Neuron (in vitro differentiated cells): ENCODE data around the gene LCN9.

Experiments used
- H2AFZ ChIP-seq: one replicate; pipeline ENCODE4 v1.6.1; 2013; ENCODE audit warnings: low read depth, mild to moderate bottlenecking, inconsistent platforms, low read length, moderate library complexity
- H3K27me3 ChIP-seq: one replicate; pipeline ENCODE4 v1.6.1; 2013; ENCODE audit warnings: low read length; ENCODE audit not compliant: insufficient read depth
- H3K36me3 ChIP-seq: one replicate; pipeline ENCODE4 v1.6.1; 2013; ENCODE audit warnings: low read length; ENCODE audit not compliant: insufficient read depth
- H3K4me1 ChIP-seq: one replicate; pipeline ENCODE4 v1.6.1; 2013; ENCODE audit warnings: low read length; ENCODE audit not compliant: insufficient read depth
- H3K4me3 ChIP-seq: 2 replicates; pipeline ENCODE4 v1.5.1; 2013; ENCODE audit warnings: mild to moderate bottlenecking, low read length, moderate library complexity
- H3K9me3 ChIP-seq: one replicate; pipeline ENCODE4 v1.6.1; 2013; ENCODE audit warnings: low read length

Gene LCN9

GRCh38 chr9:135689011-135689410 lies 25.9 kb downstream of the LCN9 start:
- no peaks in the 10 kb centered on the region for H3K9me3 ChIP-seq
- no peaks in the 10 kb centered on the region for H3K4me1 ChIP-seq
- no peak overlapping the region for H2AFZ ChIP-seq
- peaks cover 36% of the 10 kb centered on the region for H3K27me3 ChIP-seq
- H3K4me3 ChIP-seq, result no peak overlapping the region
- no peaks in the 10 kb centered on the region for H3K36me3 ChIP-seq

- H2AFZ ChIP-seq, result no peak overlapping the region
- H3K4me3 ChIP-seq, result no peak overlapping the region
- H3K9me3 ChIP-seq, result no peaks in the 10 kb centered on the region
- H3K36me3 ChIP-seq, result no peaks in the 10 kb centered on the region
- H3K27me3 ChIP-seq, result peaks cover 45% of the 10 kb centered on the region
- no peaks in the 10 kb centered on the region for H3K4me1 ChIP-seq
These were observed 27.9 kb downstream of the LCN9 start for GRCh38 chr9:135690836-135691570.

GRCh38 chr9:135692410-135692809 lies 29.3 kb downstream of the LCN9 start:
- no peak overlapping the region for H2AFZ ChIP-seq
- H3K36me3 ChIP-seq, result no peaks in the 10 kb centered on the region
- no peaks in the 10 kb centered on the region for H3K9me3 ChIP-seq
- no peaks in the 10 kb centered on the region for H3K4me1 ChIP-seq
- H3K27me3 ChIP-seq, result peaks cover 48% of the 10 kb centered on the region
- no peak overlapping the region for H3K4me3 ChIP-seq

- Histone ChIP-seq H3K4me1 (no peaks in the 10 kb centered on the region), H3K36me3 (no peaks in the 10 kb centered on the region), H3K27me3 (peaks cover 48% of the 10 kb centered on the region)
These were observed 30.2 kb downstream of the LCN9 start for GRCh38 chr9:135693265-135693664.

GRCh38 chr9:135693771-135694170 lies 30.7 kb downstream of the LCN9 start:
- H3K4me3 ChIP-seq, result no peak overlapping the region
- no peaks in the 10 kb centered on the region for H3K36me3 ChIP-seq
- H3K4me1 ChIP-seq, result no peaks in the 10 kb centered on the region
- peaks cover 47% of the 10 kb centered on the region for H3K27me3 ChIP-seq
- H3K9me3 ChIP-seq, result no peaks in the 10 kb centered on the region
- H2AFZ ChIP-seq, result no peak overlapping the region

More at GRCh38 chr9:135693265-135693664, 30.2 kb downstream of the LCN9 start:
- Histone ChIP-seq H3K4me3 (no peak overlapping the region), H2AFZ (no peak overlapping the region), H3K9me3 (no peaks in the 10 kb centered on the region)

GRCh38 chr9:135694414-135694813 lies 31.3 kb downstream of the LCN9 start:
- Histone ChIP-seq H3K27me3 (peaks cover 44% of the 10 kb centered on the region), H3K9me3 (no peaks in the 10 kb centered on the region), H3K4me3 (no peak overlapping the region), H3K4me1 (no peaks in the 10 kb centered on the region), H2AFZ (no peak overlapping the region), H3K36me3 (no peaks in the 10 kb centered on the region)

- no peak overlapping the region for H3K4me3 ChIP-seq
- no peaks in the 10 kb centered on the region for H3K36me3 ChIP-seq
- no peak overlapping the region for H2AFZ ChIP-seq
- no peaks in the 10 kb centered on the region for H3K4me1 ChIP-seq
- H3K27me3 ChIP-seq, result peaks cover 49% of the 10 kb centered on the region
- no peaks in the 10 kb centered on the region for H3K9me3 ChIP-seq
These were observed 31.9 kb downstream of the LCN9 start for GRCh38 chr9:135695036-135695435.

- Histone ChIP-seq H2AFZ (no peak overlapping the region), H3K4me3 (no peak overlapping the region), H3K27me3 (peaks cover 51% of the 10 kb centered on the region), H3K9me3 (no peaks in the 10 kb centered on the region), H3K4me1 (no peaks in the 10 kb centered on the region), H3K36me3 (no peaks in the 10 kb centered on the region)
These were observed 32.5 kb downstream of the LCN9 start for GRCh38 chr9:135695642-135696041.

- Histone ChIP-seq H3K4me3 (no peak overlapping the region), H2AFZ (no peak overlapping the region), H3K36me3 (no peaks in the 10 kb centered on the region), H3K9me3 (no peaks in the 10 kb centered on the region), H3K27me3 (peaks cover 47% of the 10 kb centered on the region), H3K4me1 (no peaks in the 10 kb centered on the region)
These were observed 33.3 kb downstream of the LCN9 start for GRCh38 chr9:135696446-135696845.

- Histone ChIP-seq H3K36me3 (no peaks in the 10 kb centered on the region), H3K27me3 (peaks cover 45% of the 10 kb centered on the region), H3K4me1 (no peaks in the 10 kb centered on the region), H2AFZ (no peak overlapping the region), H3K9me3 (no peaks in the 10 kb centered on the region), H3K4me3 (no peak overlapping the region)
These were observed 34.1 kb downstream of the LCN9 start for GRCh38 chr9:135697226-135697625.

GRCh38 chr9:135698236-135698635 lies 35.1 kb downstream of the LCN9 start:
- no peak overlapping the region for H3K4me3 ChIP-seq
- H3K36me3 ChIP-seq, result no peaks in the 10 kb centered on the region

GRCh38 chr9:135698767-135699166 lies 35.7 kb downstream of the LCN9 start:
- no peak overlapping the region for H3K4me3 ChIP-seq
- H3K27me3 ChIP-seq, result peaks cover 43% of the 10 kb centered on the region
- H3K36me3 ChIP-seq, result no peaks in the 10 kb centered on the region
- H3K4me1 ChIP-seq, result no peaks in the 10 kb centered on the region
- H3K9me3 ChIP-seq, result no peaks in the 10 kb centered on the region
- no peak overlapping the region for H2AFZ ChIP-seq

More at GRCh38 chr9:135698236-135698635, 35.1 kb downstream of the LCN9 start:
- Histone ChIP-seq H3K4me1 (no peaks in the 10 kb centered on the region), H3K9me3 (no peaks in the 10 kb centered on the region), H3K27me3 (peaks cover 43% of the 10 kb centered on the region), H2AFZ (no peak overlapping the region)

GRCh38 chr9:135699440-135699839 lies 36.3 kb downstream of the LCN9 start, which contains the start of gene SOHLH1:
TSS of gene SOHLH1 (minus strand) at chr9:135699481. CDS start at chr9:135699467, 14 bp downstream.
- Histone ChIP-seq H3K4me3 (no peak within 1 kb of the TSS), H3K27me3 (peaks cover 46% of the 10 kb centered on the region), H3K4me1 (no peaks in the 10 kb centered on the region), H2AFZ (no peak within 1 kb of the TSS), H3K9me3 (no peaks in the 10 kb centered on the region), H3K36me3 (no peaks in the 10 kb centered on the region)

GRCh38 chr9:135700525-135700924 lies 37.4 kb downstream of the LCN9 start:
- H3K27me3 ChIP-seq, result peaks cover 47% of the 10 kb centered on the region
- no peaks in the 10 kb centered on the region for H3K4me1 ChIP-seq
- H3K36me3 ChIP-seq, result no peaks in the 10 kb centered on the region
- no peaks in the 10 kb centered on the region for H3K9me3 ChIP-seq
- H2AFZ ChIP-seq, result no peak overlapping the region
- H3K4me3 ChIP-seq, result no peak overlapping the region
